ENCODE measurements around the gene DOCK4. TPM values are rescaled to one million over a fixed set of nuclear protein-coding genes. Genes with fewer than 3 reads are reported as not detected.

Gene DOCK4
- total RNA-seq, 1 donor from 2014 or later = 10.6 TPM

DNA sequence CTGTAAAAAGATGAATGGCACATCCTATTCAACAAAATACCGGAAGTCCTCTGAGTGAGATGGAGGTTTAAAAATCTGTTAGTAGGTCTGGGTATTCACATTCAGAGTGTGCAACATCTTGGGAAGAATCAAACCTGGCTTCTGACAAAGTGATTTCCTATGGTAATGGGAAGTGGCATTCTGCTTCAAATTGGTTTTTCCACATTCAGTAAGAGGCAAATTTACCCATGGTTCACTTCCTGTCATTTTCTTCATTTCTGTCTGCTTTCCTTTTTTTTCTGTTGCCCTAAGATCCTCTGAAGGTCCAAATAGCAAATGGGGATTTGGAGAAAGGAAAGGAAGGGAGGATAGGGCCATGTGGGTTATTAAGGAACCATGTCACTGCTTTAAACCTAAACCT lies 218.3 kb downstream of the DOCK4 start:
- no peak for DNase-seq (ENCODE audit: low read depth)
- no peak for TF ChIP-seq CTCF (conservative IDR thresholded peaks at IDR 0.05; ENCODE audit: low read depth, low read length)
- H3K4me3 ChIP-seq (ENCODE audit: low read depth, low read length) = no peak overlapping the region

- DNase-seq (ENCODE audit: low read depth) = no peak
- TF ChIP-seq CTCF (conservative IDR thresholded peaks at IDR 0.05; ENCODE audit: low read depth, low read length) = no peak
- no peak overlapping the region for H3K4me3 ChIP-seq (ENCODE audit: low read depth, low read length)
These were observed 218.9 kb downstream of the DOCK4 start for GRCh38 chr7:111987115-111987826.

DNA sequence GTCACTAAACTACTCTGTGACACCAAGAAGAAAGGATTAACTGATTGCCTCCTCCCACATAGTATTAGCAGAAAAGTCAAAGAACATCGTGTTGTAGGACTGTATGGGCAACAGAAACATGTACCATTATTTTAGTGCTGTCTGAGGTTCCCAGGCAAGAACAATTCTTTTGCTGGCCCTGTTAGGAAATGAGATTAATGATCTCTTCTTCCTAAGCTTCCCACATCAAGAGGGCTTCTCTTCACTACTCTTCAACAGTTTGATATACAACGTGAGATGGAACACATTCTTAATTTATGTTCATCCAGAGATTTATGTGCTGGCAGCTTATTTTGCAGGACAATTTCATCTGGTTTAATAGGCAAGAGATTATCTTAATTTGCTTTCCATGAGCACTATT lies 219.6 kb downstream of the DOCK4 start:
- DNase-seq (ENCODE audit: low read depth) = no peak
- no peak for TF ChIP-seq CTCF (conservative IDR thresholded peaks at IDR 0.05; ENCODE audit: low read depth, low read length)
- H3K4me3 ChIP-seq (ENCODE audit: low read depth, low read length) = no peak overlapping the region

DNA sequence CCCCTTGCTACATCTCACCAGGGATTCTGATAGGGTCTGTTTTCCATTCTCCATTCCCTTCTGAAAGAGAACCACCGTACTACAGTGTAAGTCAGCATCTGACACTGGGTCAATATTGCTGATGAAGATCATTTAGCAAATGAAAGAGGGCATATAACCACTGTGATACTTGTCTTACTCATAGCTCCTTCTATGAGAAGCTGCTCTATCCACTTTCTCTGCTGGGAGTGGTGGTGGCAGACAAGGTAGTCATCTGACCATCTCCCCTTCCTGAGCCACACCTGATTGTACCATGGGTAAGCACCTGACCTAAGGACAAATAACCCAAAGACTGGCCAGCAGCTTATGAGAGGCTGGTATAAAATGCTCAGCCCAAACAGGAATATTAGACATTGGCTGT lies 220.4 kb downstream of the DOCK4 start:
- no peak for DNase-seq (ENCODE audit: low read depth)
- H3K4me3 ChIP-seq (ENCODE audit: low read depth, low read length) = no peak overlapping the region

DNA sequence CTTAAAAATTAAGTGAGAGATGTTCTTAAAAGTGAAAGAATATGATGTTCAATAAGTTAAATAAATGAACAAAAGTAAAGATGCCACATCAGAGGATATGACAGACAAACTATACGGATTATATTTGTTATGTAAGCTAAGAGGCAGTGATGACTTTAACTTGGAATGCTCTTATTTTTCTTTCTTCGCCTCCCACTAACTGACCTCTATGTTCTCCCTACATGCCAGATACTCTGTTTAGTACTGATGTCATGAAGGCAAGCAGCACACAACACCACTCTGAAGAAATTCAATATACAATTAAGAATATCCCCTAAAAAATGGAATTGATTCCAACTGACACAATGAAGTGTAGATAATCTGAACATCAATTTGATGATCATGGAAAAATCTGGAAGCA lies 223.4 kb downstream of the DOCK4 start:
- TF ChIP-seq CTCF (conservative IDR thresholded peaks at IDR 0.05; ENCODE audit: low read depth, low read length) = no peak
- no peak for DNase-seq (ENCODE audit: low read depth)
- no peak overlapping the region for H3K4me3 ChIP-seq (ENCODE audit: low read depth, low read length)

More for the DNA sequence above, 220.4 kb downstream of the DOCK4 start:
- TF ChIP-seq CTCF (conservative IDR thresholded peaks at IDR 0.05; ENCODE audit: low read depth, low read length) = no peak

- no peak for TF ChIP-seq CTCF (conservative IDR thresholded peaks at IDR 0.05; ENCODE audit: low read depth, low read length)
- no peak for DNase-seq (ENCODE audit: low read depth)
- no peak overlapping the region for H3K4me3 ChIP-seq (ENCODE audit: low read depth, low read length)
These were observed 224.1 kb downstream of the DOCK4 start for GRCh38 chr7:111982133-111982532.

DNA sequence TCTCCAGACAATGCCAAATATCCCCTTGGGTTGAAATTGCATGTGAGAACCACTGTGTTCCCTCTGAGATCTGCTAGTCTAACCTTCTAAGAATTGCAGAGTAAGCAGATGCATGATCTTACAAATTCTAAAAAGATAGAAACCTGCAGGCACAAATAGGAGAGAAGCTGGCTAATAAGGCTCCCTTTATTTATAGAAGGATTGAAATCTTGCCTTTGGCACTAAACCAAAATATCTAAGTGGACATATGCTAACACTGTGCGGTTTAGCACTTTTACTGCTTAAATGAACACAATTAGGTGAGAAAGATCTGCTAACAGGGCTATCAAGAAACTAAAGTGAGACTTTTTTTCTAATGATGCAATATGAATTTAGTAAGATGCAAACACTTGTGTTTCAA lies 225.5 kb downstream of the DOCK4 start:
- no peak overlapping the region for H3K4me3 ChIP-seq (ENCODE audit: low read depth, low read length)
- no peak for TF ChIP-seq CTCF (conservative IDR thresholded peaks at IDR 0.05; ENCODE audit: low read depth, low read length)
- no peak for DNase-seq (ENCODE audit: low read depth)
